Measurements from ENCODE around the gene CHRNG. TPM values are rescaled to one million over a fixed set of nuclear protein-coding genes. Genes with fewer than 3 reads are reported as not detected.

Gene CHRNG
- total RNA-seq, 1 donor from 2014 or later, result not detected

DNA sequence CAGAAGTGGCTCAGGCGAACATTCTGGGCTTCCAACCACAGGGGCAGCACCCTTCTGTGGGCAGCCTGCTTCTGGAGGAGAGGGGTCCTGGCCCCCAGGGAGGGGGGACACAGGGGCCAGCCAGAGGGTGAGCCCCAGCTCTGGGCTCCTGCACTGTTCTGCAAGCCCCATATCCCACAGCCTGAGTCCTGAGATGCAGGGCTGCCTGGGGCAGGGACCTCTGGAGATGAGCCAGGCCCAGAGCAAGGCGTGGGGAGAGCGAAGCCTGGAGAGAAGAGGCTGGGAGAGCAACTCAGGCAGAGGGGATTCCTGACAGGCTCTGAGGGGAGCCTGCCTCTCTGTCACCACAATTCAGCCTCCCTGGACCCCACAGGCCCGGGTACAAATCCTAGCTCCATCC is 32.8 kb upstream of the CHRNG start:
- Mint-ChIP-seq H3K4me3 (ENCODE audit: unreplicated experiment) (no peak overlapping the region), H3K27me3 (ENCODE audit: unreplicated experiment) (peaks cover 62% of the 10 kb centered on the region), H3K9me3 (ENCODE audit: unreplicated experiment) (no peaks in the 10 kb centered on the region), H3K36me3 (ENCODE audit: unreplicated experiment) (no peaks in the 10 kb centered on the region), H3K27ac (ENCODE audit: unreplicated experiment) (no peak overlapping the region), H3K4me1 (ENCODE audit: unreplicated experiment) (peaks cover 9% of the 10 kb centered on the region)
- no peak for DNase-seq (ENCODE audit: extremely low spot score, unreplicated experiment)
- no peak for TF ChIP-seq CTCF (IDR thresholded peaks at IDR 0.05)

- Mint-ChIP-seq H3K4me3 (ENCODE audit: unreplicated experiment) (no peak overlapping the region), H3K27me3 (ENCODE audit: unreplicated experiment) (peaks cover 59% of the 10 kb centered on the region), H3K9me3 (ENCODE audit: unreplicated experiment) (no peaks in the 10 kb centered on the region), H3K27ac (ENCODE audit: unreplicated experiment) (no peak overlapping the region), H3K4me1 (ENCODE audit: unreplicated experiment) (peaks cover 4% of the 10 kb centered on the region), H3K36me3 (ENCODE audit: unreplicated experiment) (no peaks in the 10 kb centered on the region)
- no peak for DNase-seq (ENCODE audit: extremely low spot score, unreplicated experiment)
- no peak for TF ChIP-seq CTCF (IDR thresholded peaks at IDR 0.05)
Measured at GRCh38 chr2:232508251-232508650, 31.2 kb upstream of the CHRNG start.

DNA sequence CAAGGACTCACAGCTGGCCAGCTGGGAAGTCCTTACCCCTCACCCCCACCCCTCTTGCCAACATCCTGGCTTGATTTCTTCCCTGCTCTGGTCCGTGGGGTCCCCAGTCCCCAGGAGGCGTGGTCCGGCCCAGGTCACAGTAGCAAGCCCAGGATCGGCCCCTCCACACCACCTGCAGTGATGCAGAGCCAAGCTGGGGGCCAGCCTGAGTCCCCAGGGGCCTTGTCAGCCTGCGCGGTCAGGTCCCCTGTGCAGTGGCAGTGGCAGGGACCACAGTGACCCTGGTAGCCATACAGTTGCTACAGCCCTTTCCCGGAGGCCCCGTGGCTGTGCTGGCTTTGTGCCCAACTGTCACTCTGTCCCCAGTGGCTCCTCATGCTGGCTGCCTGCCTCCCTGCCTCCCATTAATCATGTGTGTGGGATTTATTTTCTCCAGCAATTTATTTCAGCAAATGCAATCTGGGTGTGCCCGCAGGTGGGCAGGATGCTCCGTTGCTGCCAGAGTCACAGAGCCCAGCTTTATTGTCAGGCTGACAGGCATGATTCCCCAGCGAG is 28.1 kb upstream of the CHRNG start:
- Mint-ChIP-seq H3K4me3 (ENCODE audit: unreplicated experiment) (no peak overlapping the region), H3K4me1 (ENCODE audit: unreplicated experiment) (no peaks in the 10 kb centered on the region), H3K36me3 (ENCODE audit: unreplicated experiment) (peaks cover 2% of the 10 kb centered on the region), H3K27me3 (ENCODE audit: unreplicated experiment) (peaks cover 50% of the 10 kb centered on the region), H3K9me3 (ENCODE audit: unreplicated experiment) (no peaks in the 10 kb centered on the region), H3K27ac (ENCODE audit: unreplicated experiment) (no peak overlapping the region)
- no peak for TF ChIP-seq CTCF (IDR thresholded peaks at IDR 0.05)
- no peak for DNase-seq (ENCODE audit: extremely low spot score, unreplicated experiment)

GRCh38 chr2:232512602-232513001 is 26.9 kb upstream of the CHRNG start:
- Mint-ChIP-seq H3K4me3 (ENCODE audit: unreplicated experiment) (no peak overlapping the region), H3K4me1 (ENCODE audit: unreplicated experiment) (no peaks in the 10 kb centered on the region), H3K9me3 (ENCODE audit: unreplicated experiment) (no peaks in the 10 kb centered on the region), H3K27ac (ENCODE audit: unreplicated experiment) (no peak overlapping the region), H3K27me3 (ENCODE audit: unreplicated experiment) (peaks cover 47% of the 10 kb centered on the region), H3K36me3 (ENCODE audit: unreplicated experiment) (peaks cover 2% of the 10 kb centered on the region)
- TF ChIP-seq CTCF (IDR thresholded peaks at IDR 0.05), result no peak
- no peak for DNase-seq (ENCODE audit: extremely low spot score, unreplicated experiment)

- Mint-ChIP-seq H3K27me3 (ENCODE audit: unreplicated experiment) (peaks cover 49% of the 10 kb centered on the region), H3K9me3 (ENCODE audit: unreplicated experiment) (no peaks in the 10 kb centered on the region), H3K36me3 (ENCODE audit: unreplicated experiment) (peaks cover 2% of the 10 kb centered on the region), H3K4me3 (ENCODE audit: unreplicated experiment) (no peak overlapping the region), H3K4me1 (ENCODE audit: unreplicated experiment) (no peaks in the 10 kb centered on the region), H3K27ac (ENCODE audit: unreplicated experiment) (no peak overlapping the region)
- DNase-seq (ENCODE audit: extremely low spot score, unreplicated experiment), result no peak
- TF ChIP-seq CTCF (IDR thresholded peaks at IDR 0.05), result no peak
Measured at GRCh38 chr2:232513353-232513752, 26.1 kb upstream of the CHRNG start.

Measured in osteocyte (in vitro differentiated cells).